GM21576 (cell line): ENCODE results near the gene ZNF599.
"Not testable (repeated sequence)": the region's sequence is repeated elsewhere in the genome, so short reads cannot be mapped to it uniquely, and the experiment has no call there.

ENCODE experiments used
- ATAC-seq: cut with Tn5 transposase; IDR thresholded peaks from one replicate; pipeline ENCODE4 v1.9.1; 2021; ENCODE audit warnings: mild to moderate bottlenecking, moderate library complexity; ENCODE audit not compliant: unreplicated experiment

ZNF599 gene

GRCh38 chr19:34772697-34773554 lies at the start of gene ZNF599:
Gene ZNF599, minus strand, starts transcription at chr19:34773215. Its CDS starts 374 bp downstream, at chr19:34772841.
- ATAC-seq: peak; percentile 98

DNA sequence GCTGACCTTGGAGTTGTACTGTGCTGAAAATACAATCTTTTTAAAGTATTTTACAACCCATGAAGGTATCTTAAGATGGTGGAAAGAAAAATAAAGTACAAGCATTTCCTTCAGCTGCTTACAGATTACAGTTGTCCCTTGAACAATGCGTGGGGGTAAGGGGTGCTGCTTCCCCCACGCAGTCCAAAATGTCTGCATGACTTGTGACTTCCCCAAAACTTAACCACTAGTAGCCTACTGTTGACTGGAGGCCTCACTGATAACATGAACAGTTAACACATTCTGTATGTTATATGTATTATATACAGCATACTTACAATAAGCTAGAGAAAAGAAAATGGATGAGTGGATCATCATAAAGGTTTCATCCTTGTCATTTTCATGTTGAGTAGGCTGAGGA lies 45.3 kb upstream of the ZNF599 start:
- no peak for ATAC-seq

- no peak for ATAC-seq
Measured at GRCh38 chr19:34816708-34817107, 43.7 kb upstream of the ZNF599 start.

DNA sequence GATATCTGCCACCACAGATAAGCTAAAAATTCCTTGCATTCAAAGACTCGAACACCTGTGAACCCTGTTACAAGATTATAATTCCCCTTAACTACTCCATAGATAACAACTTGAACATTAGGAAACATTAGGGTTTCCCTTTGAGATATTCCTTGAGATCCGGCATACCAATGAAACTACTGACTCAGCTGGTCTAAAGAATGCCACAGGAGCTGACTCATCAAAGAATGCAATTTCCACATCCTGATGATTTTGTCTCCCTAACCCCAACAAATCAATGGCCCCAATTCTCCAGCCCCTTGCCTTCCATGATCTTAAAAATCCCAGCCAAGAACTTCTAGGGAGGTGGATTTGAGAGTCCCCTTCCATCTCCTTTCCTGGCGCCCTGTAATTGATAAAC lies 35.6 kb upstream of the ZNF599 start:
- ATAC-seq: no peak

- no peak for ATAC-seq
Measured at GRCh38 chr19:34806976-34807860, 34.2 kb upstream of the ZNF599 start.

- no peak for ATAC-seq
Measured at GRCh38 chr19:34804115-34804514, 31.1 kb upstream of the ZNF599 start.

GRCh38 chr19:34796953-34797352 lies 23.9 kb upstream of the ZNF599 start:
- not testable (repeated sequence) for ATAC-seq

DNA sequence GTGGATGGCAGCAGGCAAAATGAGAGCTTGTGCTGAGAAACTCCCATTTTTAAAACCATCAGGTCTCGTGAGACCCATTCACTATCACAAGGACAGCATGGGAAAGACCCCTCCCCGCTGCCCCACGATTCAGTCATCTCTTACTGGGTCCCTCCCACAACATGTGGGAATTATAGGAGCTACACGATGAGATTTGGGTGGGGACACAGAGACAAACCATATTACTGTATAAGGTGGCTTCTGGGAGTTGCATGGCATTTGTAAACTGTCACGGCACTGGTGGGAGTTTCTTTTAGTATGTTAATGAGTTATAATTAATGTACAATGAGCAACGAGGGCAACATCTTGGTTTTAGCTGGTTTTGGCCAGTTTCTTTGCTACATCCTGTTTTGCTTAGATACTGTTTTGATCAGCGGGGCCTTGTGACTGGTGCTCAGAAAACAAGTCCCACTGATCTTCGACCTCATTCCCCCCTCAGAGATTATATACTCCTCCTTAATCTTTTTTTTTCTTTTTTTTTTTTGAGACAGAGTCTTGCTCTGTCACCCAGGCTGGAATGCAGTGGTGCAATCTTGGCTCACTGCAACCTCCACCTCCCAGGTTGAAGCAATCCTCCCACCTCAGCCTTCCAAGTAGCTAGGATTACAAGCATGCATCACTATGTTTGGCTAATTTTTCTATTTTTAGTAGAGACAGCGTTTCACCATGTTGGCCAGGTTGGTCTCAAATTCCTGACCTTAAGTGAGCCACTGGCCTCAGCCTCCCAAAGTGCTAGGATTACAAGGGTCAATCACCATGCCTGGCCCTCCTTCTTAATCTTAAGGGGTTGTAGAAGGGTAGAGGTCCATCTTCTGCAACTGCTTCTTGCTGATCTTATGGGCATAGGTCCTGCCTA lies 21.3 kb upstream of the ZNF599 start:
- no peak for ATAC-seq

GRCh38 chr19:34793565-34793964 lies 20.6 kb upstream of the ZNF599 start:
- ATAC-seq: no peak

DNA sequence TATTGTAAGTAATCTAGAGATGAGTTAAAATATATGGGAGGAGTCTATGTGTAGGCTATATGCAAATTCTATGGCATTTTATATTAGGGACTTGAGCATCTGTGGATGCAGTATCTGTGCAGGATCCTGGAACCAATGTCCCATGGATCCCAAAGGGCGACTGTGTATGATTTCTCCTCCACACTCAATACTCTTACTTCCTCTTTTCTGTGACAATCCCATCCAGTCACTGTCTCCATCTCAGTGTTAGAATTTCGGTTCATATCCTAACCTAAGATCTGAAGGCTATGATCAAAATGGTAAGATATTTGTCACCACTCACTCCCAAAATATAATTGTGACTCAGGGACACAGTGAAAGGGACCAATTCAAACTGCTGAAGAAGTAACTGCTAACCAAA lies 15.1 kb upstream of the ZNF599 start:
- ATAC-seq: no peak

DNA sequence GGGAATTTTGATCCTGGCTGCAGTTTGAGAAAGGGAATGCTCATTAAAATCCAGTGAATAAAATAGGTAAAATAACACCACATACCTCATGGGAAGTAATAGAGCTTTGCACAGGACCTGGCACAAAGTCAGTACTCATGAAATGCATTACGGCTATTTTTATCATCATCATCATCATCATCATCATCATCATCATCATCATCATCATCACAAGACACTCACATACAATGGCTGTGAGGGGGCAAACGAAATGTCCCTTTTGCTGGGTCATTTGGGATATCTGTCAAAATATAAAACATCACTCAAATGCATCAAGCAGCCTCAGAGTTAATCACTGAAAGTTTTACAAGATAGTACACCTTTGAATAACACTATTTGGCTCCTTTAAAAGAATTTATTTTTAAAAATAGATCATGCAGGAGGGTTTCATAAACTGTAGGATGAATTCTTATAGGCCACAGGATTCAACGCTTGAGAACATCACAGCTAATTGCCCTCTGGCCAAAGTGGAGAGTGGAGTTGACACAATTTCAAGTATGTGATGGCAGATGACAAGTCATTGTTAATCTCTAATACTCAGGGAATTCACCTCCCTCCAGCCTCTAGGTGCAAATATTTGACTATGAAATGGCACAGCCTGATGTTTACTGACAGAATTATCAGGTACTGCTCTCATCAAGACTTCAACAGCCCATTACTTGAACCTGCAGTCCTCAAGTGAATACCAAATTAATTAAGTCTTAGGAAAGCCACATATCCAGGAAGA lies 14.2 kb upstream of the ZNF599 start:
- no peak for ATAC-seq

GRCh38 chr19:34786236-34786635 lies 13.2 kb upstream of the ZNF599 start:
- no peak for ATAC-seq

DNA sequence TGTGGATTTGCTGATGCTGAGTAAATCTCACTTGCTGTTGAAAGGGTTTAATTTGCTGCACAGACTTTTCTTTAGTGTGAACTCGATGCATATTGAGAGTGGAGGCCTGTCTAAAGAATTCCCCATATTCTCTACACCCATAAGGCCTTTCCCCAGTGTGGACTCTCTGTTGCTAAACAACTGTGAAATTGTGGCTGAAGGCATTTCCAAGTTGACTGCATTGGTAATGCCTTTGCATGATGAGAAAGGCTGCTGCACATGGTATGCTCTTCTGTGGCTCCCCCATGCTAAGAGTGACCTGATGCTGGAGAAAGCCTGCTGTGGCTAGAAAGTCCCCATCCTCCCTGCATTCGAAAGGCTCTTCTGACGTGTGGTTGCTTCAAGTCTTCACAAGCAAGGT lies 6.6 kb upstream of the ZNF599 start:
- no peak for ATAC-seq

DNA sequence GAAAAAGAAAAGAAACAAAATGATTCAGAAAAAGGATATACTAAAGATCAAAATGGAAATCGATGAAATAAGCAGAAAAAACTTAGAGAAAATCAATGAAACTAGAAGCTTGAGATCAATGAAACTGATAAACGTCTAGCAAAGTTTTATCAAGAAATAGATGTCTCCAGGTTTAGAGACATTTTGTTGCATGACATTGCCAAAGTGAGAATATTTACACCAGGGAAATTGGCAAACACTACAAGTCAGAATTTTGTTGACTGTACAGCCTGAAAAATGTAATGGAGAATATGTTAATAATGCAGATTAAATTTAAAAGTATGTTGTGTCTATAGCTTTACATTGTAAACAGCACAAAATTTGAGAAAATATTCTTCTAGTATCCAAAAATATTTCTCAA lies 5.3 kb upstream of the ZNF599 start:
- ATAC-seq: no peak

GRCh38 chr19:34774857-34775256 lies 1.8 kb upstream of the ZNF599 start:
- ATAC-seq: no peak

- no peak for ATAC-seq
Measured at GRCh38 chr19:34773555-34773864, 495 bp upstream of the ZNF599 start.

- ATAC-seq: no peak
Measured at GRCh38 chr19:34767951-34768350, 5.1 kb downstream of the ZNF599 start.

DNA sequence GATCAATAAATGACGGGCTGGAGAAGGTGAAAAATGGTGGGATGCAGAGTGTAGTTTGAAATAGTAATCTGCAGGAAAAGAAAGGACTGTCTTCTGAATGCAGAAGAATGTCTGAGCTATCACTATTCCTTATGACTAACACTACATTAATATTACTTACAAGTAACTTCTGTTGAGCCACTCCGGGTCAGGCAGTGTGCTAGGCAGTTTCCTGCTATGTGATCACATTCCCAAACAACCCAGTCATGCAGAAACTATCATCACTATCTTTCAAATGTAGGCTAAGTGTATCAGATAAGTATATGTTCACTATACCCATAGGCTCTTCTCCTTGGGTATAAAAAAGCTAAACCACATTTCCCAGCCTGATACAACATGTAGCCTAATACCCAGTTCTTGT lies 6.6 kb downstream of the ZNF599 start:
- ATAC-seq: no peak

DNA sequence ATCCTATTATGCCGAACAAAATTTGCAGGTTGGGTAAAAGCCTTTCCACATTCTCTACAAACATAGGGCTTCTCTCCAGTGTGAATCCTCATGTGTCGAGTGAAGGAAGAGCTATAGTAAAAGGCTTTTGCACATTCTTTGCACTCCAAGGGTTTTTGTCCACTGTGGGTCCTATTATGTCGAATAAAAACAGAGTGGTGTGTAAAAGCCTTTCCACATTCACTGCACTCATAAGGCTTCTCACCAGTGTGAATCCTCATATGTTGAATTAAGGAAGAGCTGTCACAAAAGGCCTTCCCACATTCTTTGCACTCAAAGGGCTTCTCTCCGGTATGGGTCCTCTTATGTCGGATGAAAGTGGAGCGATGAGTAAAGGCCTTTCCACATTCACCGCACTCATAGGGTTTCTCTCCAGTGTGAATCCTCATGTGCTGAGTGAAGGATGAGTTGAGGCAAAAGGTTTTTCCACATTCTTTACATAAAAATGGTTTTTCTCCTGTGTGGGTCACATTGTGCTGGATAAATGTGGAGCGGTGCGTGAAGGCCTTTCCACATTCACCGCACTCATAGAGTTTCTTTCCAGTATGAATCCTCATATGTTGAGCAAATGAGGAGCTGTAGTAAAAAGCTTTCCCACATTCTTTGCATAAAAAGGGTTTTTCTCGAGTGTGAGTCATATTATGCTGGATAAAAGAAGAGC lies 13.6 kb downstream of the ZNF599 start:
- ATAC-seq: no peak

DNA sequence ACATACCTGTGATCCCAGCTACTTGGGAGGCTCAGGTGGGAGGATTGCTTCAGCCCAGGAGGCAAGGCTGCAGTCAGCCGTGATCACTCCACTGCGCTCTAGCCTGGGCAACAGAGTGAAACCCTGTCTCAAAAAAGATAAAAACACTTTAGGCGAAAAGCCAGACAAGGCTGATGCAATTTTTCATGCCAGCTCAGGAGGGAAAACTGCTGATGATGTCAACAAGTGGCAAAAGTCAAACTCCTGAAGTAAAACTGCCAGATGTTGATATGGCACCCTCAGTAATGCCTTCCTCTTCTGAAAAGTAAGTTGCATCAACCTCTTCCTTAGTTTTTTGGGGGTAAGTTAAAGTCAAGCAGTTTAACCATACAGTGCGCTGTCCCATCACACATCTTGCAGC lies 15.6 kb downstream of the ZNF599 start:
- no peak for ATAC-seq
